ENCODE results near the gene CHCHD6. TPM values are rescaled to one million over a fixed set of nuclear protein-coding genes. Genes with fewer than 3 reads are reported as not detected.

CHCHD6 gene
- total RNA-seq, 2 donors from 2014 or later, result 9.3 to 13.2 TPM

- H3K27me3 ChIP-seq, result no peaks in the 10 kb centered on the region
- intact Hi-C loops (cut with DNase I), result no loop called here
- no peak for DNase-seq
- TF ChIP-seq, protein P1, sequence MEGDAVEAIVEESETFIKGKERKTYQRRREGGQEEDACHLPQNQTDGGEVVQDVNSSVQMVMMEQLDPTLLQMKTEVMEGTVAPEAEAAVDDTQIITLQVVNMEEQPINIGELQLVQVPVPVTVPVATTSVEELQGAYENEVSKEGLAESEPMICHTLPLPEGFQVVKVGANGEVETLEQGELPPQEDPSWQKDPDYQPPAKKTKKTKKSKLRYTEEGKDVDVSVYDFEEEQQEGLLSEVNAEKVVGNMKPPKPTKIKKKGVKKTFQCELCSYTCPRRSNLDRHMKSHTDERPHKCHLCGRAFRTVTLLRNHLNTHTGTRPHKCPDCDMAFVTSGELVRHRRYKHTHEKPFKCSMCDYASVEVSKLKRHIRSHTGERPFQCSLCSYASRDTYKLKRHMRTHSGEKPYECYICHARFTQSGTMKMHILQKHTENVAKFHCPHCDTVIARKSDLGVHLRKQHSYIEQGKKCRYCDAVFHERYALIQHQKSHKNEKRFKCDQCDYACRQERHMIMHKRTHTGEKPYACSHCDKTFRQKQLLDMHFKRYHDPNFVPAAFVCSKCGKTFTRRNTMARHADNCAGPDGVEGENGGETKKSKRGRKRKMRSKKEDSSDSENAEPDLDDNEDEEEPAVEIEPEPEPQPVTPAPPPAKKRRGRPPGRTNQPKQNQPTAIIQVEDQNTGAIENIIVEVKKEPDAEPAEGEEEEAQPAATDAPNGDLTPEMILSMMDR (IDR thresholded peaks at IDR 0.05), result no peak
- H3K9me3 ChIP-seq, result no peaks in the 10 kb centered on the region
- no peaks in the 10 kb centered on the region for H3K36me3 ChIP-seq
- H3K4me3 ChIP-seq, result no peak overlapping the region
- no peak overlapping the region for H3K27ac ChIP-seq
- no peaks in the 10 kb centered on the region for H3K4me1 ChIP-seq
- H3K9ac ChIP-seq (ENCODE audit: low read depth in 2 of 2, low read length in 2 of 2), result no peak overlapping the region
Measured at GRCh38 chr3:127003175-127003555, 299.1 kb downstream of the CHCHD6 start.

- no peaks in the 10 kb centered on the region for H3K4me1 ChIP-seq
- H3K27ac ChIP-seq, result no peak overlapping the region
- no peaks in the 10 kb centered on the region for H3K9me3 ChIP-seq
- TF ChIP-seq, protein P1 (IDR thresholded peaks at IDR 0.05), result no peak
- no peak overlapping the region for H3K4me3 ChIP-seq
- intact Hi-C loops (cut with DNase I), result no loop called here
- H3K9ac ChIP-seq (ENCODE audit: low read depth in 2 of 2, low read length in 2 of 2), result no peak overlapping the region
- no peaks in the 10 kb centered on the region for H3K27me3 ChIP-seq
- no peak for DNase-seq
- no peaks in the 10 kb centered on the region for H3K36me3 ChIP-seq
Measured at GRCh38 chr3:127003601-127004280, 299.7 kb downstream of the CHCHD6 start.

DNA sequence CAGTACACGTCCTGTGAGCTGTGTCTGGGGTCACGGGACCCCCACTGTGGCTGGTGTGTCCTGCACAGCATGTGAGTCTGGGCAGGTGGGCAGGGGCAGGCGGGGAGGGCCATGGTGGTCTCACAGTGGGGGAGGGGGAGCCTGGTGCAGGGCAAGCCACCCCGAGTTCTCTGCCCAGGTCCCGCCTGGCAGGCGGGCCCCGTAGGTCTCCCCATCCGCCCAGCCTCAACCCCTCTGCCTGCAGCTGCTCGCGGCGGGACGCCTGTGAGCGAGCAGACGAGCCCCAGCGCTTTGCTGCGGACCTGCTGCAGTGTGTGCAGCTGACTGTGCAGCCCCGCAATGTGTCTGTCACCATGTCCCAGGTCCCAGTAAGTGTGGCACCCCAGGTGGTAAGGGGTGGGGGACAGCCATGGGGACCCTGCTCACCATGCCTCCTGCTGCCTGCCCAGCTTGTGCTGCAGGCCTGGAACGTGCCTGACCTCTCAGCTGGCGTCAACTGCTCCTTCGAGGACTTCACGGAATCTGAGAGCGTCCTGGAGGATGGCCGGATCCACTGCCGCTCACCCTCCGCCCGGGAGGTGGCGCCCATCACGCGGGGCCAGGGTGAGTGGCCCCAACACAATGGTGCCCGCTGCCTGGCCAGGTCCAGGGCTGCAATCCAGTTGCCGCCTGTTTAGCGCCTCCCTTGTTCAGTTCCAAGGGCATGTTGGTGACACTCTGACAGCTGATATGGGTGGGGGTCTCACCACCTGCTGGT lies 300.8 kb downstream of the CHCHD6 start:
- TF ChIP-seq, protein P1 (IDR thresholded peaks at IDR 0.05), result no peak
- H3K27ac ChIP-seq, result no peak overlapping the region

GRCh38 chr3:127005864-127006500 lies 301.9 kb downstream of the CHCHD6 start:
- Histone ChIP-seq H3K9me3 (no peaks in the 10 kb centered on the region), H3K4me3 (no peak overlapping the region), H3K36me3 (no peaks in the 10 kb centered on the region), H3K4me1 (no peaks in the 10 kb centered on the region), H3K27ac (no peak overlapping the region), H3K9ac (ENCODE audit: low read depth in 2 of 2, low read length in 2 of 2) (no peak overlapping the region), H3K27me3 (no peaks in the 10 kb centered on the region)
- TF ChIP-seq, protein P1 (IDR thresholded peaks at IDR 0.05), result no peak
- DNase-seq, result no peak
- intact Hi-C loops (cut with DNase I), result no loop called here

More for the DNA sequence above, 300.8 kb downstream of the CHCHD6 start:
- Histone ChIP-seq H3K9me3 (no peaks in the 10 kb centered on the region), H3K27me3 (no peaks in the 10 kb centered on the region), H3K4me3 (no peak overlapping the region), H3K36me3 (no peaks in the 10 kb centered on the region), H3K4me1 (no peaks in the 10 kb centered on the region), H3K9ac (ENCODE audit: low read depth in 2 of 2, low read length in 2 of 2) (no peak overlapping the region)
- intact Hi-C loops (cut with DNase I), result no loop called here
- DNase-seq, result no peak

GRCh38 chr3:127006781-127007436 lies 302.9 kb downstream of the CHCHD6 start:
- TF ChIP-seq, protein P1 (IDR thresholded peaks at IDR 0.05), result no peak
- H3K9me3 ChIP-seq, result no peaks in the 10 kb centered on the region
- no peak overlapping the region for H3K9ac ChIP-seq (ENCODE audit: low read depth in 2 of 2, low read length in 2 of 2)
- no peak overlapping the region for H3K27ac ChIP-seq
- DNase-seq, result no peak
- no peaks in the 10 kb centered on the region for H3K4me1 ChIP-seq
- no peak overlapping the region for H3K4me3 ChIP-seq
- no peaks in the 10 kb centered on the region for H3K27me3 ChIP-seq
- intact Hi-C loops (cut with DNase I), result no loop called here
- H3K36me3 ChIP-seq, result no peaks in the 10 kb centered on the region

Data from colonic mucosa (tissue), 4 donors.